Cardiac septum (tissue), 1 donor: ENCODE results near the gene TMEM170B. TPM values are rescaled to one million over a fixed set of nuclear protein-coding genes. Genes with fewer than 3 reads are reported as not detected.

Source experiments
- DNase-seq: peaks from one replicate; pipeline ENCODE4 v3.0.0-alpha.2; 2020; ENCODE audit warnings: low spot score
- intact Hi-C: fragments of 100-400 bp; cut with DNase I; formaldehyde crosslinking; loops from one replicate; pipeline ENCODE4 v1.14.0; 2022
- total RNA-seq: library from RNA; stranded (reverse); fragmentation: NEBNext Ultra II Directional; extraction: Animal tissue kit (Norgen Biotek cat#: 25700); gene quantifications from one replicate; pipeline ENCODE4 v1.2.1, GENCODE V29; 2021
- donor health status: DM: no; HTN: no; CAD: no.

The TMEM170B gene
- total RNA-seq, 1 donor from 2014 or later: 4.2 TPM

DNA sequence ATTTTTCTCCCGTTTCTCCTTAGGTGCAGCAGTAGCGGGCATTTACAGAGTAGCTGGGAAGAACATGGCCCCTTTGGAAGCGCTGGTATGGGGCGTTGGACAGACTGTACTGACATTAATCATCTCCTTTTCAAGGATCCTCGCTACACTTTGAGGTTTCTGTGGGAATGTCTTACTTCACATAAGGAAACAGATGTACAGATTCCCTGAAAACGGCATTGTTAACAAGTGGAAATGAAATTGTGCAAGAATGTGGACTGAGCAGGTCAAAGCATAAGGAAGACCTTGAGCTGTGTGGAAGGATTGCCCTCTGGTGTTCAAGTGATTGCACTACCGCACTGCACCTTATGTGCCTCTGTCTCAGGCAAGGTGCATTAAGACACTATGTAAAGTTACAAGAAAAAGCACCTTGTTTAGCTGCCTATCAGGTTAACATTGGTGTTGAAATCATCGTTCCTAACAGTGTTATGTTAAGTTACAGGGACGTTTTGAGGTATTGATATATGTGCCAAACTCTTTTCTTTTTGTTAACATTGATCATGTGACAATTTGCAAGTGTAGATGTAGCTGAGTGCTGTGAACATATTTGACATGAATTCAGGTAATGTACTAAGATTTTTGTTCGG is 38.0 kb downstream of the TMEM170B start:
- DNase-seq: no peak
- intact Hi-C loops: loop anchor here (10.0 kb wide), 1 partner anchor 621 kb away; no protein-coding TSS in a partner anchor

GRCh38 chr6:11580686-11581405 is 43.3 kb downstream of the TMEM170B start:
- no peak for DNase-seq
- intact Hi-C loops: loop anchor here (10.0 kb wide), 1 partner anchor 654 kb away; no protein-coding TSS in a partner anchor

GRCh38 chr6:11584244-11584643 is 46.7 kb downstream of the TMEM170B start:
- intact Hi-C loops: loop anchor here (10.0 kb wide), 1 partner anchor 651 kb away; no protein-coding TSS in a partner anchor
- DNase-seq: no peak

- intact Hi-C loops: loop anchor here (5.0 to 10.0 kb wide), 2 partner anchors 649 to 1017 kb away; no protein-coding TSS in a partner anchor
- no peak for DNase-seq
Observed at GRCh38 chr6:11585426-11586016, 48.0 kb downstream of the TMEM170B start.

GRCh38 chr6:11586117-11586516 is 48.6 kb downstream of the TMEM170B start:
- intact Hi-C loops: loop anchor here (5.0 to 10.0 kb wide), 2 partner anchors 649 to 1016 kb away; no protein-coding TSS in a partner anchor
- DNase-seq: no peak

DNA sequence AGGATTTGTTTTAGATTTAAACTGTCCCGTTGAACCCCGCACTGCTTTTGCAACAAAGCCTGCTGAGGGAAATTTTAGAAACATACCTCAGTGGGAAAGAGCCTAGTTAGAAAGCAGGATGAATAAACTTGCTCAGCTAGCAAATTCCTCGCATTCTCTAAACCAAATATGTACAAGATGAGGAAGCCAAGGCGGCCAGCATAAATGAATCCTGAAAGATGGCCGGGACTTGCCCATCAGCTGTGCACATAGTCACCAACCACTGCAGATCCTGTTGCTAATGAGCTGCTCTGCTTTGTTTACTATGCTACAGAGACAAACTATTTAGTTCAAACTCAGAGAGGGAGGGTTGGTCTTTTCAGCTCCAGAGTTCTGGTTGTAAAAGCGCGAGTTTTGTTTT is 49.0 kb downstream of the TMEM170B start:
- intact Hi-C loops: loop anchor here (5.0 to 10.0 kb wide), 2 partner anchors 648 to 1016 kb away; no protein-coding TSS in a partner anchor
- no peak for DNase-seq

DNA sequence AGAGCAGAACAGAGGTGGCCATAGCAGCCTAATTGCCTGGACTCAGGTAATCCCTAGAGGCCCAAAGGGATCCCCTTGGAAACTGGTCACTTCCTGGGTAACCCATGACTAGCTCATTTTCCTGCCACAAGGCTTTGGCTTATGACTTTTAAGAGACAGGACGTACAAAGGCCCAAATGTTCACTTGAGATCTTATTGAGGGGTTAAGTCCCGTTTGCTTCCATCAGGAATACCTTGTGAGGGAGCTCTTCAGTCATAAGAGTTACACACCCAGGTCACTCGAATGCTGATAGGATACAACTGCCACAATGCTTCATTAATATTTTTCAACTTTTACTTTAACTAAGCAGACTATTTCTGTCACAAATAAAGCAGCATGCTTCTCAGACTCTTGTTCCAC is 51.7 kb downstream of the TMEM170B start:
- intact Hi-C loops: loop anchor here (5.0 to 10.0 kb wide), 2 partner anchors 646 to 1013 kb away; no protein-coding TSS in a partner anchor

DNA sequence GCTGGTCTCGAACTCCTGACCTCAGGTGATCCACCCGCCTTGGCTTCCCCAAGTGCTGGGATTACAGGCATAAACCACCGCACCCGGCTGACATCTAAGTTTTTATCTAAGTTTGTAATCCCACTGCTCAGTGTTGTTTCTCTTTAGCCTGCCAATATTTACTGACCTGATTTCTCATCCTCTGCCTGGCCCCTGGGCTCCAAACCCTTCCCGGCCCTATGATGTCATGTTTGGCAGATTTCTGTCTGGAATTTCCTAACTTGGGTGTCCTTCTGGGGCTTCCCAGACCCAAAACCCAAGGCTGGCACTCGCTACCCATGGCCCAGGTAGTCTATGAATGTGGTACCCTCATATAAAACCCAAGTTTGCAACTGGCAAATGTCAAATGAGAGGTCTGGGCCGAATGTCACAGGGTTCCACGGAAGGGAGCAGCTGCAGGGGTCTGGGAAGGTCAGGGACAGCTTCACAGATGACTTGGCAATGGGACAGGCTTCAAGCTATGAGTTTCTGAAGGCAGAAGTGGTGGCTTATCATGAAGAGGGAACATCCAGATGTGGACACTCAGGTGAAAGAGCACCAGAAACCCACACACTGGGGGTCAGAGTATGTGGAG is 54.9 kb downstream of the TMEM170B start:
- intact Hi-C loops: no loop called here
- DNase-seq: no peak

More for the DNA sequence above, 51.7 kb downstream of the TMEM170B start:
- DNase-seq: no peak

DNA sequence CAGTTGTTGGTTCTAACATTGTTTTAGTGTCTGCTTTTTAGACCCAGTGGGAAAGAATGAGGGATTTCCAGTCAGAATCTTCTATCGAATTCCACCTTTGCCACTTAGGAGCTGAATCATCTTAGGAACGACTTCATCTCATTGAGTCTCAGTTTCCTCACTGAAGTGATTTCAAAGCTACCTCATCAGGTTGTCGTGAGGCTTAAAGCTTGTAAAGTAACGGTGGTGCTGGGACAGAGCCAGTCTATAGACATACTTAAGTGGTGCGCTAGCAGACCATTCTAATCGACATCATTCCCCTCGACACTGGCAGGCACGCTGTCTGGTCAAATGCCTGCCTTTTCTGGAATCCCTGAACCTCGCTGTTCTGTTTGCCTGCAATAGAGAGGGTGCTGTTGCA is 55.5 kb downstream of the TMEM170B start:
- DNase-seq: no peak
- intact Hi-C loops: no loop called here

DNA sequence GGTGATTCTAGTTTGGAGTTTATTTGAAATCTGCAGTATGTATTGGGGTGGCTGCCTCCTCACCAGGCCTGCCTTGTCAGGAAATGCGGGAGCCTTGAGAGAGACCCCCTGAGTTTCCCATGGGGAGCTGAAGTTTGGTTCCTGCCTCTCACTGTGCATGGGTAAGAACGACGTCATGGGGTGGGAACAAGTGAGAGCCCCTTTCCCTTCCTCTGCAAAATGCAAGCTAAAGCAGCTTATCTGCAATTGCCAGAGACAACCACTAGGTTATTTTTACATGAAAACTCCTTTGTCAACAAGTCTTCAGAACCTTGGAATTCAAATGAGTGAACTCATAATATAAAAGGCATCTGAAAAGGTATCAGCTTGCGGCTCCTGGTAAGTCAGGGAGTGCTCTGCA is 58.4 kb downstream of the TMEM170B start:
- DNase-seq: no peak
- intact Hi-C loops: no loop called here

DNA sequence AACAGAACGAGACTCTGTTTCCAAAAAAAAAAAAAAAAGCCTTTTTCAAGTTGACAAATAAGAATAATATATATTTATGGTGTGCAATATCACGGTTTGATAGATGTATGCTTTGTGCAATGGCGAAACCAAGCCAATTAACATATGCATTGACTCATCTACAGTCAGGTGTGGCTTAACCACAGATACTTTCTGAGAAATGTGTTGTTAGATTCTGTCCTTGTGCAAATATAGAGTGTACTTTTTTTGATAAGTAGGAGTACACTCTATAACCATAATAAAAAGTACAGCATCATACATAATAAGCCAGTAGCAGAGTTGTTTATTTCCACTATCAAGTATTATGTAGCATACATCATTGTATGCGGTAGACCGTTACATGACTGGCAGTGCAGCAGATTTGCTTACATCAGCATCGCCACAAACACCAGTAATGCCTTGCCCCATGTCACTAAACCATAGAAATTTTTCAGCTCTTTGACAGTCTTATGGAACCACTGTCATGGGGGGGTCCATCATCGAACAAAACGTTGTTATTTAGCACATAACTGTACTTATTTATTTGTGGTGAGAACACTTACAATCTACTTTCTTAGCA is 59.2 kb downstream of the TMEM170B start:
- DNase-seq: no peak
- intact Hi-C loops: no loop called here

DNA sequence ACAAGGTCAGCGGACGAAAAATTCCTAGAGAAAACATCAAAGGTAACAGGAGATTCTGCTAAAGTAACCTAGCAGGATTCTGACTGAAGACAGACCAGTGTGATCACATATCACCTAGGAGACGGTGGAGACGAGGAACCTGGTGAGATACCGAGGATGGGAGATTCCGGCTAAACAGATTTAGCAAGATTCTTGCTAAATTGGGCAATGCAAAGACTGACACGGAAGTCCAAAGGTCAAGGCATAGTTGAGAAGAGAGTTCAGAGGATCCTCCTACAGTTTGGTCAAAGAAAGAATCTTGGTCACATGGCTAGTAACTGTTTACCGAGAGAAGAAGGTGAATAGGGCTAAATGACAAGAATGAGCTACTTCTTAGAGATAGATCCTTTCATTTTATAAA is 61.1 kb downstream of the TMEM170B start:
- intact Hi-C loops: no loop called here

DNA sequence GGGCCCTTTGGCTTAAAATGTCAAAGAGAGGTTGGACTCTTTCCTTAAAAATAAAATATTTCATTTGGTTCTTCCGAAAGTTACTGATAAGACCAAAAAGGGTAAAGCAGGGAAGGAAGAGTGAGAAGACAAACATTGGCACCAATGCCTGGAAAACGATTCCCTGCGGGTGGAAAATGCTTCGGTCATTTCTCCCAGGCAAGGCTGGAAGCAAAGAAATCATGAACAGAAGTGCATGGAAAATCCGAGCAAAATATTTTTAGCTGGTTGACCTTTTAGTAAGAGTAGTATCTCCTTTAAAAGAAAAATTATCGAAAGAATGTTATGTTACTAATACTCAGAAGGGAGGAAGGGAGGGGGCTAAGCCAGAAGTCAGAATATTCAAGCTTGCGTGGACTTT is 62.7 kb downstream of the TMEM170B start:
- DNase-seq: no peak
- intact Hi-C loops: no loop called here

More for the DNA sequence above, 61.1 kb downstream of the TMEM170B start:
- DNase-seq: no peak

DNA sequence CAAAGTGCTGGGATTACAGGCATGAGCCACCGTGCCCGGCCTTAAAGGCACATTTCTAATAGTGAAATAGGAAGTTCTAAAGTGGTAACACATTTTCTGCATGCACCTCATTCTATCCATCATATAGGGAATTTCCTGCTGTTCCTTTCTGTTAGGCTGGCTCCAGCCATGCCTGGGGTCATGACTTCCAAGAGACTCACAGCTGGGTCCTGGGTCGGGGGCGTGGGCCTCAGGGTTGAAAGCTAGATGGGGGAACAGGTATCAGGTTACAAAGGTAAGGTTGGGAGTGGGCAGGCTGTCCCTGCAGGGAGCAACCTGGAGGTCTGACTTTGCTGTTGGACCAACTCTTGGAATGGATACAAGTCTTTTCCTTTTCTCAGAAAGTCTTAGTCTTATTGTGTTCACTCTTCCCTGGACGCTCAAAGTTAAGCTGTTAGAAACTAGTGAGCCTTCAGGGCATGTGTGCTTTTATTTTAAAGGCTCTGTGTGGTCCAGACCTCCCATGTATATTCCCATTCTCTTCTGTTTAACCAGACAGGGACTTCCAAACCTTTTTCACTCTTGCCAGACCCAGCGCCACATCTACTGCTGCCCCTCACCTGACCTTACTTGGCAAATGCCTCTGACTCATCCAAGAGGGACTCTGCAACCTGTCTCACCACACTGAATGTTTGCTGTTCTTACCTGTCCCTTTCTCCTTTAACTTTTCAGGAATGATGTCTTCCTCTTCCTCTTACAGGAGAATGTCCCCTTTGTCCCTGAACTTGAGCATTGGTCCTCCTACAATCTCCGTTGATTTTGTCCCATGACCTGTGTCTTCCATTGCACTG is 64.4 kb downstream of the TMEM170B start:
- DNase-seq: no peak
- intact Hi-C loops: no loop called here

DNA sequence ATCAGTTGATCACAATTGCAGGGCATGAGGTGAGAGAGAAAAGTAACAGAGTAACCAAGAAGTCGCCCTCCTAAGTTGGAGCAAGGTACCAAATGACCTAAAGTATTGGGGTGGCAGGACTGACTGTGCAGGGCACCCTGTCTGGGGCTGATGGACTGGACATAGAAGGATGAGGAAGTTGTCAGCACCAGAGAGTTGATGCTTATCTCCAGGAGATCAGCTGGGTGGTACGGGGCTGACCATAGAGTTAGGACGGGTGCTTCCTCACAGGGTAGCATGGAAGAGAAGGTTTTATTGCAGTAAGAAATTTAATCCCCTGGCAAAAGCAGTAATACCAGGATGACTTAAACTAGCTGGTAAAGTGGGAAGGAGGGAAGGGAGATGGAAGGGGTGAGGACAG is 66.7 kb downstream of the TMEM170B start:
- no peak for DNase-seq
- intact Hi-C loops: no loop called here

- DNase-seq: no peak
- intact Hi-C loops: loop anchor here (5.0 kb wide), 1 partner anchor 407 kb away; the partner anchor contains the start of gene HIVEP1
Observed at GRCh38 chr6:11604836-11605506, 67.4 kb downstream of the TMEM170B start.

DNA sequence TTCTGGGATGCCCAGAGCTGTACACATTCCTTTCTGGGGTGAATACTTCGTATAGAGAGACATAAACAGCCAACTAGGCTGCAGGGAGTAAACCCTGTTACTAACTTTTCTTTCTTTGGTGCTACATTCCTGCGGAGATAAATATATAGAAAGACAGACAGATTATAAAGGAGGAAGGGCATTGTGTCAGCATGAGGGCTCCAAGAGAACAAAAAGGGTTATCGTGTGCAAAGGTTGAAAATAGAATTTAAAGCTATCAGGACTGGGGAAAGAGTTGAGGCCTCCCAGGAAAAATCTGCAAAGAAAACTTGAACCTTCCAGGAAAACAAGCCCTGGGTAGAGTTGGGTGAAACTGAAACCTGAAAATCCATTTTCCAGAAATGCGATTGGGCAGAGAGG is 68.0 kb downstream of the TMEM170B start:
- DNase-seq: no peak
- intact Hi-C loops: loop anchor here (5.0 kb wide), 1 partner anchor 407 kb away; the partner anchor contains the start of gene HIVEP1

DNA sequence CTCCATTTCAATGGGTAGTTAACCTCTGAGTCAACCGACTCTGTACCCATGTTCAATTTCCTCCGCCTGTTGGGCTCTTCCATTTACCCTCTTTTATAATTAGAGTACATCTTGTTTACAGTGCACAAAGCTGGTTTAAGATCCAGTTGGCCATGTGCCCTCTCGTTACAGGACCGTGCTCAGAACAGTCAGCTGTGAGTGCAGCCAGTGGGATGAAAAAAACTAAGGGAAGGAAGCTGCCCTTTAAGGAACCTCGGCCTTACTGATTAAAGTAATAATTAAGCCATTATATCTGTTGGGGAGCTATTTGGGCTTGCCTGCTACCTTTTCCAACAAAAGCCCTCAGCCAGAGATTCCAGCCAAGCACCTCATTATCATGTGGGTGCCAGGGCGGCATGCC is 68.8 kb downstream of the TMEM170B start:
- intact Hi-C loops: loop anchor here (5.0 kb wide), 1 partner anchor 406 kb away; the partner anchor contains the start of gene HIVEP1
- DNase-seq: no peak
